GM12872 (cell line): ENCODE measurements around the gene DNAH8.

Source experiments
- TF ChIP-seq, protein P1 (sequence below): IDR thresholded peaks from 3 replicates; pipeline ENCODE4 v1.5.1; 2011; ENCODE audit warnings: low read depth, mild to moderate bottlenecking, low read length, moderate library complexity; ENCODE audit not compliant: insufficient read depth

DNAH8 gene

DNA sequence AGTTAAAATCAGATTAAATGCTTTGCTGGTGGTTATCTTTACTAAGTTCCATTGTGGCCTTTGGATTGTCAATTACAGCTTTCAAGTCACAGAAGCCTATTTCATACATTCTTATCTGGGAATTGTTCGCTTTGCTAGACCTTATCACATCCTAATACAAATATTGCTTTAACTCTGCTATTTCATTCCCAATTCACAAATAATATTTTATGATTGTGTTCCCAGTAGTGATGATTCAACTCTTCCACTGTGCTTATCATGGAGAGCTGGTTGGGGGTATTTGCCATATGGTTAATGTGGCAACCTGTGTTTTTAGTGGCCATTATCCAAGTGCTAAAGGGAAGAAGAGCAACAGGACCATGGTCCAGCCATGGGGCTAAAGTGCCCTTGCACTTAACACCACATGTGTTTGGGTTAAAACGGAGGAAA lies 260.5 kb downstream of the DNAH8 start:
- TF ChIP-seq, protein P1, sequence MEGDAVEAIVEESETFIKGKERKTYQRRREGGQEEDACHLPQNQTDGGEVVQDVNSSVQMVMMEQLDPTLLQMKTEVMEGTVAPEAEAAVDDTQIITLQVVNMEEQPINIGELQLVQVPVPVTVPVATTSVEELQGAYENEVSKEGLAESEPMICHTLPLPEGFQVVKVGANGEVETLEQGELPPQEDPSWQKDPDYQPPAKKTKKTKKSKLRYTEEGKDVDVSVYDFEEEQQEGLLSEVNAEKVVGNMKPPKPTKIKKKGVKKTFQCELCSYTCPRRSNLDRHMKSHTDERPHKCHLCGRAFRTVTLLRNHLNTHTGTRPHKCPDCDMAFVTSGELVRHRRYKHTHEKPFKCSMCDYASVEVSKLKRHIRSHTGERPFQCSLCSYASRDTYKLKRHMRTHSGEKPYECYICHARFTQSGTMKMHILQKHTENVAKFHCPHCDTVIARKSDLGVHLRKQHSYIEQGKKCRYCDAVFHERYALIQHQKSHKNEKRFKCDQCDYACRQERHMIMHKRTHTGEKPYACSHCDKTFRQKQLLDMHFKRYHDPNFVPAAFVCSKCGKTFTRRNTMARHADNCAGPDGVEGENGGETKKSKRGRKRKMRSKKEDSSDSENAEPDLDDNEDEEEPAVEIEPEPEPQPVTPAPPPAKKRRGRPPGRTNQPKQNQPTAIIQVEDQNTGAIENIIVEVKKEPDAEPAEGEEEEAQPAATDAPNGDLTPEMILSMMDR: no peak

DNA sequence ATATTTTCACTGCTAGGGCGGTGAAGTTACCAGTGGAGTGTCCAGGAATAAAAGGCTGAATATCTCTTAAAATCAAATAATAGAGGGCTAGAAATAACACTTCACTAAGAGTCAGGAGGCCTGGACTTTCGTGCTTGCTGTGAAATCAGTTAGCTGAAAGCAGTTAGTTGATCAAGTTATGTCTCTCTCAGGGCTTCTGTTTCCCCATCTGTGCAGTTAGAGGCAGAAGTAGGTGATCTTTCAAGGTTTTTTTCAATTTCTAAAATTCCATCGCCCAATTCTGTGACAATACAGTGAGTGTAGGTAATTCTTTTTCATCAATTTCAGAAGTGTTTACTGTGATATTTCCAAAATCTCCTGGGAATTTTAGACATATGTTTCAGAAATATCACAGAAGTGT lies 260.9 kb downstream of the DNAH8 start:
- TF ChIP-seq, protein P1: no peak

GRCh38 chr6:38976801-38977500 lies 261.8 kb downstream of the DNAH8 start:
- TF ChIP-seq, protein P1: no peak

DNA sequence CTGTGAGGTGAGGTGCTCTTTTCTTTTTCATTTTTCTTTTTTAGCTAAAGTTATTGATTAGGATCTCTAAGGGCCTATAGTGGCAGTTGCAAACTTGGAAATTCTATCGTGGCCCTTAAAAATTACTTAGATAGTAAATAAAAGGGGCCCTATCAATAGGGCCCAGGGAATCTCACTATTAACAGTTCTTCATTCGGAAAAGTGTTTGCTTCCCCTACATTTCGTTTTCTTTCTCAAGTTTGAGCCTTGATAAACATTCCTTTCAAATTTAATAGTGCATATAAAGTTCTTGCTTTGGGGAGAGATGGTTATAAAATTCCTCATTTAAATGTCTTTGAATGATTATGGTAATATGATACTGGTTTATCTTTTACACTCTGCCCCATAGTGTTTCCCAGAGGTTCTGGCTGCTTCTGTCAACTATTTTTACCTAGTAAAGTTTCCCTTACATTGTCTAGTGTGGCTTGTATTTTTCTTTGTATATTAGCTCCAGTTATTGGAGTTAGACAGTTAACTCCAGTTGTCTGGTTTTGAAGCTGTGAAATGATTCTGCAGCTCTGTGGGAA lies 263.1 kb downstream of the DNAH8 start:
- TF ChIP-seq, protein P1: no peak

GRCh38 chr6:38982470-38982869 lies 267.4 kb downstream of the DNAH8 start:
- TF ChIP-seq, protein P1: no peak

DNA sequence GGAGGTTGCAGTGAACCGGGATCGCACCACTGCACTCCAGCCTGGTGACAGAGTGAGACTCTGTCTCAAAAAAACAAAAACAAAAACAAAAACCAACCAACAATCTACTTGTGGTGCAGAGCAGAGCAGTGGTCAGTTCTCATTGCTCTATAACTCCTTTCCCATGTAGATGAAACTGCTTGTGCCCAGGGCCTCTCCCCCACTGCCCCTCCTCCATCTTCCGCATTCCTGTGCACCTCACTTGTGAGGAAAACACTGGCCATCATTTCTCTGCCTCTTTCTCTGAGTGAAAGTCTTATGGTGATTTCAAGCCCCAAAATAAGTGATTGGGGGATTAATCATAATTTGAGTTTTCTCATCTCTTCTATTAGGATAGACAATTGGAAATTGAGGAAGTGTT lies 269.6 kb downstream of the DNAH8 start:
- TF ChIP-seq, protein P1: no peak

DNA sequence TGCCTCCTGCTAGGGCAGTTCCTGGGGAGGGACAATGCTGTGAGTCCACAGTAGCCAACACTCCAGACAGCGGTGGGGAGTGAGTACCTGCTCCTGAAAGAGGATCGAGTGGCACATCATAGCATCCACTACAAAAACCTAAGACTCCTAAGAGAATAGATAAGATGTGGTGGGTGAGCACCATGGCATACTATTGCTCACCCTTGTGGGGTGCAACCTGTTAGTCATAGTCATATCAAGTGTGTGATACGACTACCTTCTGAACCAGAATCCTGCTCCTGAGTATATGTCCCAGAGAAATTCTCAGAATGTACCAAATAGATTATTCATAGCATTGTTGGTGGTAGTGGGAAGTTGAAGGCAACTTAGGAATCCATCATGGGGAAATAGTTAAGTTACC lies 270.7 kb downstream of the DNAH8 start:
- TF ChIP-seq, protein P1: no peak
